Vagina (tissue), 2 donors: ENCODE results near the gene NHERF2. TPM values are rescaled to one million over a fixed set of nuclear protein-coding genes. Genes with fewer than 3 reads are reported as not detected.

Experiments used
- DNase-seq, 2 donors: peaks; one replicate each; pipeline ENCODE4 v3.0.0-alpha.2; 2017; ENCODE audit errors: extremely low spot score in 2 of 2
- H3K27ac ChIP-seq: fragments of 200-600 bp; sonication (generic); one replicate; pipeline ENCODE4 v1.5.1; 2019
- H3K27me3 ChIP-seq: fragments of 200-600 bp; sonication (generic); one replicate; pipeline ENCODE4 v1.5.1; 2019
- H3K36me3 ChIP-seq, 2 donors: fragments of 200-600 bp; sonication (generic); one replicate each; pipeline ENCODE4 v1.5.1; 2017 to 2019
- H3K4me1 ChIP-seq: fragments of 200-600 bp; sonication (generic); one replicate; pipeline ENCODE4 v1.5.1; 2019
- H3K4me3 ChIP-seq, 2 donors: fragments of 200-600 bp; sonication (generic); 1 replicate in 1 of 2; 2 replicates in 1 of 2; pipeline ENCODE4 v1.5.1; 2016 to 2019
- H3K9me3 ChIP-seq: fragments of 200-600 bp; sonication (generic); one replicate; pipeline ENCODE4 v1.5.1; 2019
- POLR2A ChIP-seq, 2 donors: fragments of 450-650 bp; IDR thresholded peaks; one replicate each; pipeline ENCODE4 v1.6.1; 2017; ENCODE audit warnings: antibody characterized with exemption in 2 of 2, mild to moderate bottlenecking in 2 of 2, moderate library complexity in 2 of 2
- POLR2AphosphoS5 ChIP-seq, 2 donors: sonication (generic); formaldehyde crosslinking; IDR thresholded peaks; one replicate each; pipeline ENCODE4 v1.9.0; 2017; ENCODE audit warnings: antibody characterized with exemption in 2 of 2, mild to moderate bottlenecking in 2 of 2, low read depth in 1 of 2; ENCODE audit not compliant: insufficient read depth in 1 of 2
- intact Hi-C: fragments of 100-400 bp; cut with DNase I; formaldehyde crosslinking; loops from one replicate; pipeline ENCODE4 v1.15.1; 2023
- total RNA-seq: library from RNA; depleted of rRNA; stranded (reverse); fragments of >200 nt; gene quantifications from one replicate; pipeline ENCODE4 v1.2.3, GENCODE V29; 2016
- TF ChIP-seq, protein P1 (sequence below), 3 experiments: fragments of 450-650 bp in 2 of 3; fragments of 200-600 bp in 1 of 3; sonication (generic) in 1 of 3; IDR thresholded peaks; one replicate each; pipeline ENCODE4 v1.5.1; 2017 to 2019; ENCODE audit warnings: antibody characterized with exemption in 3 of 3, mild to moderate bottlenecking in 2 of 3, moderate library complexity in 2 of 3

NHERF2 gene
- total RNA-seq, 1 donor from 2014 or later, result 44.7 TPM

GRCh38 chr16:2042986-2043666 is 16.4 kb downstream of the NHERF2 start:
- H3K9me3 ChIP-seq, result no peaks in the 10 kb centered on the region
- H3K27me3 ChIP-seq, result no peaks in the 10 kb centered on the region
- DNase-seq, result no peak
- TF ChIP-seq POLR2AphosphoS5 (IDR thresholded peaks at IDR 0.05; ENCODE audit: insufficient read depth in 1 of 2, low read depth in 1 of 2), result no peak
- TF ChIP-seq POLR2A (IDR thresholded peaks at IDR 0.05), result no peak
- TF ChIP-seq, protein P1, sequence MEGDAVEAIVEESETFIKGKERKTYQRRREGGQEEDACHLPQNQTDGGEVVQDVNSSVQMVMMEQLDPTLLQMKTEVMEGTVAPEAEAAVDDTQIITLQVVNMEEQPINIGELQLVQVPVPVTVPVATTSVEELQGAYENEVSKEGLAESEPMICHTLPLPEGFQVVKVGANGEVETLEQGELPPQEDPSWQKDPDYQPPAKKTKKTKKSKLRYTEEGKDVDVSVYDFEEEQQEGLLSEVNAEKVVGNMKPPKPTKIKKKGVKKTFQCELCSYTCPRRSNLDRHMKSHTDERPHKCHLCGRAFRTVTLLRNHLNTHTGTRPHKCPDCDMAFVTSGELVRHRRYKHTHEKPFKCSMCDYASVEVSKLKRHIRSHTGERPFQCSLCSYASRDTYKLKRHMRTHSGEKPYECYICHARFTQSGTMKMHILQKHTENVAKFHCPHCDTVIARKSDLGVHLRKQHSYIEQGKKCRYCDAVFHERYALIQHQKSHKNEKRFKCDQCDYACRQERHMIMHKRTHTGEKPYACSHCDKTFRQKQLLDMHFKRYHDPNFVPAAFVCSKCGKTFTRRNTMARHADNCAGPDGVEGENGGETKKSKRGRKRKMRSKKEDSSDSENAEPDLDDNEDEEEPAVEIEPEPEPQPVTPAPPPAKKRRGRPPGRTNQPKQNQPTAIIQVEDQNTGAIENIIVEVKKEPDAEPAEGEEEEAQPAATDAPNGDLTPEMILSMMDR (IDR thresholded peaks at IDR 0.05), result no peak
- intact Hi-C loops, result loop anchor here (10.0 kb wide), 1 partner anchor 888 kb away; the partner anchor contains the start of gene CACNA1H
- H3K27ac ChIP-seq, result peak overlapping the region; percentile 91
- peaks cover 73% of the 10 kb centered on the region for H3K4me1 ChIP-seq
- no peak overlapping the region for H3K4me3 ChIP-seq
- peaks cover 0 to 8% of the 10 kb centered on the region in 2 donors for H3K36me3 ChIP-seq

- intact Hi-C loops, result loop anchor here (10.0 kb wide), 1 partner anchor 889 kb away; the partner anchor contains the start of gene CACNA1H
- H3K4me3 ChIP-seq, result no peak overlapping the region
Measured at GRCh38 chr16:2043667-2044451, 17.2 kb downstream of the NHERF2 start.

GRCh38 chr16:2044541-2044940 is 17.8 kb downstream of the NHERF2 start:
- no peak overlapping the region for H3K27ac ChIP-seq

More at GRCh38 chr16:2043667-2044451, 17.2 kb downstream of the NHERF2 start:
- Histone ChIP-seq H3K27ac (peak overlapping the region; percentile 91), H3K9me3 (no peaks in the 10 kb centered on the region), H3K36me3 (peaks cover 0 to 8% of the 10 kb centered on the region in 2 donors), H3K4me1 (peaks cover 72% of the 10 kb centered on the region), H3K27me3 (no peaks in the 10 kb centered on the region)
- no peak for DNase-seq
- TF ChIP-seq POLR2A (IDR thresholded peaks at IDR 0.05), result no peak
- TF ChIP-seq POLR2AphosphoS5 (IDR thresholded peaks at IDR 0.05; ENCODE audit: insufficient read depth in 1 of 2, low read depth in 1 of 2), result no peak
- TF ChIP-seq, protein P1 (IDR thresholded peaks at IDR 0.05), result no peak

DNA sequence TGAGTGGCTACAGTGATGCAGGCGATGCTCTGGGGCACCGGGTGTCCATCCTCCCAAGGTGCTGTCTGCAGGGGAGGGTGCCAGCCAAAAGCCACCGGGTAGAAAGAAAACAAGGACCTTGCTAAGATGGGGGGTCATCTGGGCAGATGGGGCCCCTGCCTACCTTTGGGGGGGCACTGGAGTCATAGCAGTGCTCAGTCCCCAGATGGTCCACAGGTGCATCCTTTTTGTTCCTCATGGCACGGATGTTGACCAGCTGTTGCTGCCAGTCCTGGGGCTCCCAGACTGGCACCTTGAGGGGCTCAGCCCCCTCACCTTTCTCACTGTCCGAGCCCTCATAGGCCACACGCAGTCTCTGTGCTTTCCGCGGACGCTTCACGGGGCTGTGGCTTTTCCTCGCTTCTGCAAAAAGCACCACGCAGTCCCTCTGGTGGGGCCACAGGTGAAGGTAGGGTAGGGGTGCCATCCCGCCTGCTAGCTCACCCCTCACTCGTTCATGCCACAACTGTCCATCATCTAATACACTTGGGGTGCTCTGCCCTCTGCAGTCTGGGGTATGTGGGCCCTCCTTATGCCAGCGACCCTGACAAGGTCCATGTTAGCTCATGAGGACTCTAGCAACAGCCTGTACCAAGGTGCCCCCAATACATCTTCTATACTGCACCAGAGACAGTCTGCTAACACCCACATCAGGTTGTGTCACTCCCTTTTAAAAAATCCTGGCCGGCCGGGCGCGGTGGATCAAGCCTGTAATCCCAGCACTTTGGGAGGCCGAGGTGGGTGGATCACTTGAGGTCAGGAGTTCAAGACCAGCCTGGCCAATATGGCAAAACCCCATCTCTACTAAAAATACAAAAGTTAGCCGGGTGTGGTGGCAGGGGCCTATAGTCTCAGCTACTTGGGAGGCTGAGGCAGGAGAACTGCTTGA is 19.5 kb downstream of the NHERF2 start:
- no peaks in the 10 kb centered on the region for H3K27me3 ChIP-seq
- H3K9me3 ChIP-seq, result no peaks in the 10 kb centered on the region
- peak overlapping the region; percentile 88 to 91 for H3K4me3 ChIP-seq
- no peak for DNase-seq
- intact Hi-C loops, result loop anchor here (10.0 kb wide), 1 partner anchor 891 kb away; the partner anchor contains the start of gene CACNA1H
- H3K27ac ChIP-seq, result peak overlapping the region; percentile 80
- peaks cover 60% of the 10 kb centered on the region for H3K4me1 ChIP-seq
- TF ChIP-seq POLR2AphosphoS5 (IDR thresholded peaks at IDR 0.05; ENCODE audit: insufficient read depth in 1 of 2, low read depth in 1 of 2) (no peak), POLR2A (IDR thresholded peaks at IDR 0.05) (no peak)
- TF ChIP-seq, protein P1 (IDR thresholded peaks at IDR 0.05), result no peak
- peaks cover 0 to 17% of the 10 kb centered on the region in 2 donors for H3K36me3 ChIP-seq

More at GRCh38 chr16:2044541-2044940, 17.8 kb downstream of the NHERF2 start:
- no peaks in the 10 kb centered on the region for H3K9me3 ChIP-seq
- no peak for TF ChIP-seq POLR2A (IDR thresholded peaks at IDR 0.05)
- no peak for TF ChIP-seq POLR2AphosphoS5 (IDR thresholded peaks at IDR 0.05; ENCODE audit: insufficient read depth in 1 of 2, low read depth in 1 of 2)
- TF ChIP-seq, protein P1 (IDR thresholded peaks at IDR 0.05), result no peak
- H3K4me3 ChIP-seq, result no peak overlapping the region
- intact Hi-C loops, result loop anchor here (10.0 kb wide), 1 partner anchor 890 kb away; the partner anchor contains the start of gene CACNA1H
- no peak for DNase-seq
- peaks cover 0 to 8% of the 10 kb centered on the region in 2 donors for H3K36me3 ChIP-seq
- H3K4me1 ChIP-seq, result peaks cover 72% of the 10 kb centered on the region
- no peaks in the 10 kb centered on the region for H3K27me3 ChIP-seq
